ENCODE data around the gene TRIM40.

DNA sequence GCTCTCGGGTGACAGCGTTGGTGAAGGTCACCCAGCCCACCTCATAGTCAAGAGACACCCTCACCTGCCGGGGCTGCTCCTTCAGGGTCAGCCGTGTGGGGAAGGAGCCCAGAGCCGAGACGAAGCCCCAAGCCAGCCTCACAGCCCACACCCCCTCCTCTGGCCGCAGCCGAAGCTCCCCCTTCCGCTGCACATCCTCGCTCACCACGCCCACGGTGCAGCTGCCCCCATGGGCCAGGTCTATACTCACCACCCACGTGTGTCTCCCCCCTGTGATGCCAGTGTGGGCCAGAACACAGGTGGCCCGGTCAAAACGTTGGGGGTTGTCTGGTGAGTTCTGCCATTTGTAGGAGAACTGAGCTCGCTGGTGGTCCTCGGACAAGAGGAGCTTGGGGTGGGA lies 18.1 kb downstream of the TRIM40 start:
- TF ChIP-seq POLR2AphosphoS5 (IDR thresholded peaks at IDR 0.05; ENCODE audit: low read depth, low read length): no peak
- no peak for TF ChIP-seq POLR2A (IDR thresholded peaks at IDR 0.05; ENCODE audit: low read depth, low read length)
- no peak for TF ChIP-seq TAF1 (IDR thresholded peaks at IDR 0.05; ENCODE audit: borderline replicate concordance, low read depth, low read length)

Data from GM12892 (cell line).